Neural cell (in vitro differentiated cells): ENCODE data around the gene NOG. TPM values are rescaled to one million over a fixed set of nuclear protein-coding genes. Genes with fewer than 3 reads are reported as not detected.

Experiments
- H2AFZ ChIP-seq: fragments of 200-600, 300-800 bp; sonication (generic), shearing (Covaris generic); 2 replicates; pipeline ENCODE4 v1.6.0; 2014; ENCODE audit warnings: low read depth, mild to moderate bottlenecking, antibody characterized with exemption, low read length, moderate library complexity
- H3F3A ChIP-seq: fragments of 200-600 bp; shearing (Covaris generic); 2 replicates; pipeline ENCODE4 v1.6.1; 2016; ENCODE audit warnings: mild to moderate bottlenecking, moderate library complexity, mixed read lengths, antibody characterized with exemption, low read length; ENCODE audit not compliant: insufficient read depth, poor library complexity, severe bottlenecking
- H3K27ac ChIP-seq: fragments of 200-600, 300-800 bp; sonication (generic), shearing (Covaris generic); 2 replicates; pipeline ENCODE4 v1.5.1; 2014; ENCODE audit warnings: mild to moderate bottlenecking, low read length, moderate library complexity
- H3K27me3 ChIP-seq: fragments of 300-800, 200-600 bp; sonication (generic), shearing (Covaris generic); 2 replicates; pipeline ENCODE4 v1.6.0; 2014; ENCODE audit warnings: mild to moderate bottlenecking, low read depth, low read length, moderate library complexity; ENCODE audit not compliant: insufficient read depth
- H3K36me3 ChIP-seq: fragments of 300-800, 200-600 bp; sonication (generic), shearing (Covaris generic); 2 replicates; pipeline ENCODE4 v1.5.1; 2014; ENCODE audit warnings: mild to moderate bottlenecking, antibody characterized with exemption, low read length, moderate library complexity; ENCODE audit not compliant: insufficient read depth
- H3K4me2 ChIP-seq: fragments of 300-800, 200-600 bp; sonication (generic), shearing (Covaris generic); 2 replicates; pipeline ENCODE4 v1.6.0; 2014; ENCODE audit warnings: mild to moderate bottlenecking, low read length
- H3K4me3 ChIP-seq: fragments of 300-800, 200-600 bp; sonication (generic), shearing (Covaris generic); 2 replicates; pipeline ENCODE4 v1.5.1; 2014; ENCODE audit warnings: mild to moderate bottlenecking, low read length, moderate library complexity
- H3K79me2 ChIP-seq: fragments of 200-600 bp; shearing (Covaris generic); replicated peaks from 2 replicates; pipeline ENCODE4 v1.6.0; 2014; ENCODE audit warnings: mild to moderate bottlenecking, low read length, moderate library complexity; ENCODE audit not compliant: insufficient read depth
- H3K9ac ChIP-seq: fragments of 300-800, 200-600 bp; sonication (generic), shearing (Covaris generic); 2 replicates; pipeline ENCODE4 v1.6.1; 2016; ENCODE audit warnings: mild to moderate bottlenecking, low read length, mixed read lengths
- H3K9me2 ChIP-seq: fragments of 200-600 bp; shearing (Covaris generic); 2 replicates; pipeline ENCODE4 v1.6.1; 2016; ENCODE audit warnings: mild to moderate bottlenecking, low read length, mixed read lengths; ENCODE audit not compliant: insufficient read depth
- H3K9me3 ChIP-seq: fragments of 200-600, 300-800 bp; sonication (generic), shearing (Covaris generic); 2 replicates; pipeline ENCODE4 v1.6.1; 2016; ENCODE audit warnings: mild to moderate bottlenecking, mixed run types, low read length, moderate library complexity, mixed read lengths
- H4K20me1 ChIP-seq: fragments of 200-600 bp; shearing (Covaris generic); 2 replicates; pipeline ENCODE4 v1.6.1; 2016; ENCODE audit warnings: mild to moderate bottlenecking, mixed run types; ENCODE audit not compliant: insufficient read depth
- CTCF ChIP-seq: fragments of 450-650 bp; IDR thresholded peaks from 2 replicates; pipeline ENCODE4 v1.5.1; 2014; ENCODE audit warnings: antibody characterized with exemption, mild to moderate bottlenecking, moderate library complexity; ENCODE audit not compliant: poor library complexity, severe bottlenecking
- EP300 ChIP-seq: fragments of 450-650 bp; conservative IDR thresholded peaks from 2 replicates; pipeline ENCODE4 v1.6.1; 2014; ENCODE audit warnings: antibody characterized with exemption, mild to moderate bottlenecking, moderate library complexity; ENCODE audit not compliant: poor library complexity, severe bottlenecking
- EZH2 ChIP-seq: fragments of 200-600, 300-800 bp; shearing (Covaris generic), sonication (generic); IDR thresholded peaks from 2 replicates; pipeline ENCODE4 v1.6.1; 2014; ENCODE audit warnings: antibody characterized with exemption, low read length, borderline replicate concordance, mild to moderate bottlenecking; ENCODE audit not compliant: insufficient read depth, poor library complexity, severe bottlenecking
- MXI1 ChIP-seq: fragments of 450-650 bp; conservative IDR thresholded peaks from 2 replicates; pipeline ENCODE4 v1.6.1; 2014; ENCODE audit warnings: antibody characterized with exemption, mild to moderate bottlenecking; ENCODE audit not compliant: poor library complexity, severe bottlenecking
- POLR2AphosphoS5 ChIP-seq: IDR thresholded peaks from 2 replicates; pipeline ENCODE4 v1.6.1; 2012
- RAD21 ChIP-seq: fragments of 450-650 bp; conservative IDR thresholded peaks from 2 replicates; pipeline ENCODE4 v1.6.1; 2014; ENCODE audit warnings: antibody characterized with exemption, mild to moderate bottlenecking, moderate library complexity
- REST ChIP-seq: IDR thresholded peaks from 2 replicates; pipeline ENCODE4 v1.6.1; 2012; ENCODE audit warnings: borderline replicate concordance
- SMC3 ChIP-seq: fragments of 450-650 bp; conservative IDR thresholded peaks from 2 replicates; pipeline ENCODE4 v1.6.1; 2014; ENCODE audit warnings: antibody characterized with exemption, mild to moderate bottlenecking, moderate library complexity; ENCODE audit not compliant: poor library complexity
- polyA plus RNA-seq: library from polyadenylated mRNA; depleted of rRNA; stranded (reverse); fragments of >200 nt; gene quantifications from 2 replicates; pipeline ENCODE4 v1.2.3, GENCODE V29; 2014

Gene NOG
- polyA plus RNA-seq, 1 donor from 2014 or later, result 0.82 TPM

GRCh38 chr17:56603486-56604238, 10.2 kb downstream of the NOG start:
- no peaks in the 10 kb centered on the region for H4K20me1 ChIP-seq
- no peaks in the 10 kb centered on the region for H3K9me2 ChIP-seq
- no peak overlapping the region for H2AFZ ChIP-seq
- H3K27me3 ChIP-seq, result no peaks in the 10 kb centered on the region
- no peak overlapping the region for H3K27ac ChIP-seq
- no peaks in the 10 kb centered on the region for H3K79me2 ChIP-seq
- no peak for TF ChIP-seq CTCF
- TF ChIP-seq MXI1, result no peak
- TF ChIP-seq EP300, result no peak
- TF ChIP-seq EZH2, result no peak
- no peak for TF ChIP-seq RAD21
- TF ChIP-seq POLR2AphosphoS5, result no peak
- no peak for TF ChIP-seq REST
- no peak for TF ChIP-seq SMC3
- no peak overlapping the region for H3K9ac ChIP-seq
- H3K4me2 ChIP-seq, result no peak overlapping the region
- H3K36me3 ChIP-seq, result no peaks in the 10 kb centered on the region
- no peaks in the 10 kb centered on the region for H3F3A ChIP-seq
- H3K4me3 ChIP-seq, result no peak overlapping the region
- no peaks in the 10 kb centered on the region for H3K9me3 ChIP-seq

- Histone ChIP-seq H3K27me3 (no peaks in the 10 kb centered on the region), H3K9me2 (no peaks in the 10 kb centered on the region), H3F3A (no peaks in the 10 kb centered on the region), H3K9me3 (no peaks in the 10 kb centered on the region), H3K9ac (no peak overlapping the region), H3K79me2 (no peaks in the 10 kb centered on the region), H3K4me2 (no peak overlapping the region), H3K36me3 (no peaks in the 10 kb centered on the region), H2AFZ (no peak overlapping the region), H4K20me1 (no peaks in the 10 kb centered on the region), H3K27ac (no peak overlapping the region), H3K4me3 (no peak overlapping the region)
- TF ChIP-seq EZH2 (no peak), CTCF (no peak)
These were observed 11.3 kb downstream of the NOG start for GRCh38 chr17:56604691-56605290.
